Loucy (cell line): ENCODE measurements around the gene SENP2.

Experiments
- H2AFZ ChIP-seq: fragments of 200-600 bp; sonication (generic); 2 replicates; pipeline ENCODE4 v1.6.0; 2016; ENCODE audit warnings: antibody characterized with exemption, mild to moderate bottlenecking, low read length, moderate library complexity
- H3F3A ChIP-seq: fragments of 200-600 bp; 2 replicates; pipeline ENCODE4 v1.6.0; 2016; ENCODE audit warnings: antibody characterized with exemption, low read depth, mild to moderate bottlenecking
- H3K27me3 ChIP-seq: fragments of 200-600 bp; sonication (generic); 2 replicates; pipeline ENCODE4 v1.6.1; 2014; ENCODE audit warnings: low read length, mild to moderate bottlenecking; ENCODE audit not compliant: insufficient read depth, poor library complexity, severe bottlenecking
- H3K36me3 ChIP-seq: fragments of 200-600 bp; sonication (generic); 2 replicates; pipeline ENCODE4 v1.6.1; 2016; ENCODE audit warnings: low read length; ENCODE audit not compliant: insufficient read depth
- H3K4me1 ChIP-seq: fragments of 200-600 bp; sonication (generic); 2 replicates; pipeline ENCODE4 v1.5.1; 2014; ENCODE audit warnings: low read length, mild to moderate bottlenecking; ENCODE audit not compliant: insufficient read depth, poor library complexity, severe bottlenecking
- H3K4me2 ChIP-seq: fragments of 200-600 bp; sonication (generic); 2 replicates; pipeline ENCODE4 v1.6.0; 2014; ENCODE audit warnings: antibody characterized with exemption, low read length, low read depth, mild to moderate bottlenecking; ENCODE audit not compliant: poor library complexity, severe bottlenecking
- H3K4me3 ChIP-seq: fragments of 200-600 bp; sonication (generic); 2 replicates; pipeline ENCODE4 v1.5.1; 2014; ENCODE audit warnings: low read length, mild to moderate bottlenecking, mixed read lengths; ENCODE audit not compliant: poor library complexity, severe bottlenecking
- H3K79me2 ChIP-seq: fragments of 200-600 bp; sonication (generic); 2 replicates; pipeline ENCODE4 v1.6.1; 2014; ENCODE audit warnings: low read length; ENCODE audit not compliant: insufficient read depth
- H3K9ac ChIP-seq: fragments of 200-600 bp; sonication (generic); 2 replicates; pipeline ENCODE4 v1.6.0; 2014; ENCODE audit warnings: mild to moderate bottlenecking, low read depth, low read length, moderate library complexity; ENCODE audit not compliant: poor library complexity, severe bottlenecking
- H3K9me2 ChIP-seq: fragments of 200-600 bp; sonication (generic); replicated peaks from 2 replicates; pipeline ENCODE4 v1.6.1; 2016; ENCODE audit warnings: low read depth, low read length, mixed read lengths
- H3K9me3 ChIP-seq: fragments of 200-600 bp; sonication (generic); 2 replicates; pipeline ENCODE4 v1.6.1; 2014; ENCODE audit warnings: mild to moderate bottlenecking, antibody characterized with exemption, low read length, low read depth; ENCODE audit not compliant: insufficient read depth
- H4K20me1 ChIP-seq: fragments of 200-600 bp; sonication (generic); 2 replicates; pipeline ENCODE4 v1.6.0; 2014; ENCODE audit warnings: antibody characterized with exemption, low read length, mild to moderate bottlenecking; ENCODE audit not compliant: insufficient read depth, poor library complexity, severe bottlenecking
- EZH2phosphoT487 ChIP-seq: fragments of 200-600 bp; IDR thresholded peaks from 2 replicates; pipeline ENCODE4 v1.6.1; 2018; ENCODE audit warnings: antibody characterized with exemption, mild to moderate bottlenecking, moderate library complexity, borderline replicate concordance
- TF ChIP-seq, protein P1 (sequence below): fragments of 200-600 bp; sonication (generic); conservative IDR thresholded peaks from 2 replicates; pipeline ENCODE4 v1.5.1; 2014; ENCODE audit warnings: mild to moderate bottlenecking, antibody characterized with exemption, low read length

The SENP2 gene

GRCh38 chr3:185561374-185561943, 24.6 kb upstream of the SENP2 start:
- Histone ChIP-seq H3K79me2 (no peaks in the 10 kb centered on the region), H3K9me3 (no peaks in the 10 kb centered on the region), H3K36me3 (no peaks in the 10 kb centered on the region), H2AFZ (peak overlapping the region; percentile 69), H3K4me3 (peak overlapping the region; percentile 65), H3K9ac (peak overlapping the region; percentile 74), H3K27me3 (no peaks in the 10 kb centered on the region), H4K20me1 (no peaks in the 10 kb centered on the region), H3K4me1 (peaks cover 35% of the 10 kb centered on the region), H3K9me2 (no peaks in the 10 kb centered on the region), H3F3A (peaks cover 4% of the 10 kb centered on the region; the same call in 1 of the 2 replicates), H3K4me2 (peak overlapping the region; percentile 89)
- TF ChIP-seq, protein P1, sequence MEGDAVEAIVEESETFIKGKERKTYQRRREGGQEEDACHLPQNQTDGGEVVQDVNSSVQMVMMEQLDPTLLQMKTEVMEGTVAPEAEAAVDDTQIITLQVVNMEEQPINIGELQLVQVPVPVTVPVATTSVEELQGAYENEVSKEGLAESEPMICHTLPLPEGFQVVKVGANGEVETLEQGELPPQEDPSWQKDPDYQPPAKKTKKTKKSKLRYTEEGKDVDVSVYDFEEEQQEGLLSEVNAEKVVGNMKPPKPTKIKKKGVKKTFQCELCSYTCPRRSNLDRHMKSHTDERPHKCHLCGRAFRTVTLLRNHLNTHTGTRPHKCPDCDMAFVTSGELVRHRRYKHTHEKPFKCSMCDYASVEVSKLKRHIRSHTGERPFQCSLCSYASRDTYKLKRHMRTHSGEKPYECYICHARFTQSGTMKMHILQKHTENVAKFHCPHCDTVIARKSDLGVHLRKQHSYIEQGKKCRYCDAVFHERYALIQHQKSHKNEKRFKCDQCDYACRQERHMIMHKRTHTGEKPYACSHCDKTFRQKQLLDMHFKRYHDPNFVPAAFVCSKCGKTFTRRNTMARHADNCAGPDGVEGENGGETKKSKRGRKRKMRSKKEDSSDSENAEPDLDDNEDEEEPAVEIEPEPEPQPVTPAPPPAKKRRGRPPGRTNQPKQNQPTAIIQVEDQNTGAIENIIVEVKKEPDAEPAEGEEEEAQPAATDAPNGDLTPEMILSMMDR: no peak
- no peak for TF ChIP-seq EZH2phosphoT487

DNA sequence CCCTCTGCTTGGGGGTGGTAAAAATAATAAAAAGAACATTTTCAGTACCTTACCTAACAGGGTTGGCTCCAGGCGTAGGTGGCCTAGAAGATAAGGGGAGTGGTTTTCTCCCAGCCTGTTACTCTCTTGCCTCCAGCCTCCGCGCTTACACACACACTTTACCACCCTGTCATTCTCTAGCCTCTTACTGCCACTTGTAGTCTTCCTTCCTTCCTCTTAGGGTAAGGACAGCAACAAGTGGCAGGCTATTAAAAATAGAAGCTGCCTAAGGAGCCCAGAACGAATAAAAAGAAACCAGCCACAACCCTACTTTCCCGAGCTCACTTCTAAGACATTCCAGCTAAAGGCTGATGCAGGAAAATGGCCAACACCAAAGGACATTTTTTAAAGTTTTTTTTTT, 24.1 kb upstream of the SENP2 start:
- peak overlapping the region; percentile 89 for H3K4me2 ChIP-seq

GRCh38 chr3:185572183-185572582, 13.9 kb upstream of the SENP2 start:
- peaks cover 7% of the 10 kb centered on the region for H3K4me1 ChIP-seq
- no peak overlapping the region for H3K9ac ChIP-seq
- no peaks in the 10 kb centered on the region for H3K79me2 ChIP-seq
- H2AFZ ChIP-seq: no peak overlapping the region
- H3K4me2 ChIP-seq: peak overlapping the region; percentile 27
- no peak overlapping the region for H3K4me3 ChIP-seq
- H3K27me3 ChIP-seq: no peaks in the 10 kb centered on the region
- TF ChIP-seq, protein P1: no peak
- no peak for TF ChIP-seq EZH2phosphoT487
- H3F3A ChIP-seq: no peaks in the 10 kb centered on the region
- H3K9me3 ChIP-seq: no peaks in the 10 kb centered on the region; the same call in 1 of the 2 replicates
- no peaks in the 10 kb centered on the region for H3K9me2 ChIP-seq
- H4K20me1 ChIP-seq: no peaks in the 10 kb centered on the region
- H3K36me3 ChIP-seq: no peaks in the 10 kb centered on the region

More for the DNA sequence above, 24.1 kb upstream of the SENP2 start:
- Histone ChIP-seq H3K9ac (peak overlapping the region; percentile 74), H3K27me3 (no peaks in the 10 kb centered on the region), H3K36me3 (no peaks in the 10 kb centered on the region), H3K79me2 (no peaks in the 10 kb centered on the region), H3K4me3 (peak overlapping the region; percentile 65), H3K9me2 (no peaks in the 10 kb centered on the region), H3K4me1 (peaks cover 35% of the 10 kb centered on the region), H4K20me1 (no peaks in the 10 kb centered on the region), H3F3A (peaks cover 4% of the 10 kb centered on the region; the same call in 1 of the 2 replicates), H2AFZ (peak overlapping the region; percentile 69), H3K9me3 (no peaks in the 10 kb centered on the region)
- TF ChIP-seq EZH2phosphoT487: no peak
- TF ChIP-seq, protein P1: no peak
